HG02759 (cell line): Measurements from ENCODE around the gene ATF2.

Experiments used
- ATAC-seq: cut with Tn5 transposase; IDR thresholded peaks from one replicate; pipeline ENCODE4 v1.9.1; 2021; ENCODE audit warnings: mild to moderate bottlenecking, moderate library complexity; ENCODE audit not compliant: unreplicated experiment

The ATF2 gene

DNA sequence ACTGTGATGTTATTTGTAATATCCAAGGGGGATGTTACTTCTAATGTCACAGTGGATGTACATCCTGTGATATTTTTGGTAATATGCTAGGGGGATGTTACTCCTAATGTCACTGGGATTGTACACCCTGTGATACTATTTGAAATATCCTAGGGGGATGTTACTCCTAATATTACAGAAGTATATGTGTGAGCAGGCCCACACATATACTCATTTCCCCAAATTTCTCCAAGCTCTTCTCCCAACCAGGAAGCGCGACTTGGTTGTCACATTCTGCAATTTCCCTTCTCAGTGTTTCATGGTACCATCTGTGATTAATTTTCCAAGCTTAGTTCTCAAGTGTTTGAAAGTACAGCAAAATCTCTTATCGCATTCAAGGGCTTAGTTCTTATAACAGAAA is 133.3 kb downstream of the ATF2 start:
- ATAC-seq, result no peak

DNA sequence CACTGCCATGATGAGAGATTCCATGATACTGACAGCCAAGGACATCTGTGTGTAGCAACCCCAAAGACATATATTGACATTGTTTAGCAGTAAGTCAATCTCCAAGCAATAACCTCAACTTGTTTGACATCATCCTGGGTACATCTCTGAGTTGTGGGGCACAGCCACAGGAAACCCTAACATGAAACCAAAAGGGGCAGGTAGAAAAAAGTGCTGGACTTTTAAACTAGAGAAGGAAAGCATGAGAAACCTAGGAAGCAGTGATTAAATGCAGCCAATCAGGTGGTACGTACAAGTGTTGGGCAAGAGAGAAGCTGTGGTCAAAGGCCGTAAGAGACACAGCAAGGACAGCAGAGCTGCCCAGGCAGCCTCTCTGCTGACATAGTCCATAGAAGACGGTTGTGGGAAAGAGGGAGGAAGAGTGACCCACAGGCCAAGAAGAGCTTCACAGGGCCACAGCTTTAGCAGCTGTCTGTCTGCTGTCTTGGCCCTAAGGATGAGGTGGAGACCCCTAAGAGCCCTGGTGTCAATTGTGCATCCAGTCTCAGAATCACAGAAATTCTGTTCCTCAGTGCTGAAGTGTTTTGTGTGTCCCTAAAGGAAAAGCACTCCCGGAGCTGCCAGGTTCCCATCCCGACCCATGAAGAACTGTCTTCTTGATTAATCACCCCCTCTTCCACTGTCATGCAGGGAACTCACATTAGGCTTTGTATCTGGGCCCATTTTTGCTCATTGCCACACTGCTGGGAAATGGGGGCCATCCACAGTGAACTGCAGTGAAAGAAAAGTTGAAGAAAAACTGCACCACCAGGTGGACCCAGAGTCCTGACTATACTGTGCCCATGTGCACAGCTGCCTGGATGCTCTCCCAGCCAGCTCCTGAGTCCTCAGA is 137.4 kb downstream of the ATF2 start:
- peak; percentile 58 for ATAC-seq

GRCh38 chr2:175027755-175028154 is 140.2 kb downstream of the ATF2 start:
- ATAC-seq, result no peak

- ATAC-seq, result no peak
These were observed 141.6 kb downstream of the ATF2 start for GRCh38 chr2:175026385-175026784.

GRCh38 chr2:175025946-175026345 is 142.1 kb downstream of the ATF2 start:
- no peak for ATAC-seq

GRCh38 chr2:175025233-175025632 is 142.8 kb downstream of the ATF2 start:
- ATAC-seq, result no peak

DNA sequence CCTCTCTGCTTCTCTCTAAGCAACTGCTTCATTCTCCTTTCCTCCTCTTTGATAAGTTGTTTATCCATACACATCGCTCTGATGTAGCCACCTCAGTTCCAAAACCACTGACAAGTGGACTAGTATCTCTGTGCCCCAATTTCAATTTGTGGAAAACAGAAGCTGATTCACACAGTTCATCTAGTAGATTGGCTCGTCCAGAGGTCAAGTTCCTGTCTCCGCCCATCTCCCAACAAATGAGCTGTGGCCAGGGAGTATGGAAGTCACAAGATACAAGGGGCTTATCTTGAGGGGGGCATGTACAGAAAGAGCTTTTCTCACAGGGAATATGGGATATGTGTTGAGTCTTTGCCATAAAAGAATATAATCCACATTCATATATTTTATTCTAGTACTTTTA is 145.1 kb downstream of the ATF2 start:
- ATAC-seq, result no peak
